IPS DF 19.7 (cell line): ENCODE data around the gene GPS1.
A peak's percentile ranks its signal among the peaks of the same experiment; 100 is the strongest.
"Not testable (repeated sequence)": the region's sequence is repeated elsewhere in the genome, so short reads cannot be mapped to it uniquely, and the experiment has no call there.

ENCODE experiments used
- DNase-seq: peaks from one replicate; pipeline ENCODE4 v3.0.0-alpha.2; 2013; ENCODE audit warnings: low read depth, low spot score

The GPS1 gene

GRCh38 chr17:82025401-82026107, 26.1 kb upstream of the GPS1 start:
- DNase-seq = no peak

- no peak for DNase-seq
These were observed 23.5 kb upstream of the GPS1 start for GRCh38 chr17:82028246-82028645.

GRCh38 chr17:82028966-82029365, 22.7 kb upstream of the GPS1 start:
- DNase-seq = no peak

GRCh38 chr17:82029391-82029790, 22.3 kb upstream of the GPS1 start:
- no peak for DNase-seq

- DNase-seq = no peak
These were observed 21.7 kb upstream of the GPS1 start for GRCh38 chr17:82029990-82030469.

GRCh38 chr17:82030470-82031302, 21.0 kb upstream of the GPS1 start:
- DNase-seq = no peak

- DNase-seq = no peak
These were observed 20.3 kb upstream of the GPS1 start, which contains the start of gene RAC3 for GRCh38 chr17:82031303-82031884. Gene RAC3, plus strand, starts transcription at chr17:82031678. Its CDS starts 84 bp downstream, at chr17:82031762.

- DNase-seq = no peak
These were observed 19.6 kb upstream of the GPS1 start for GRCh38 chr17:82031885-82032627.

- DNase-seq = no peak
These were observed 18.2 kb upstream of the GPS1 start for GRCh38 chr17:82033359-82034085.

GRCh38 chr17:82034371-82035011, 17.2 kb upstream of the GPS1 start:
- no peak for DNase-seq

- DNase-seq = no peak
These were observed 16.2 kb upstream of the GPS1 start for GRCh38 chr17:82035488-82035887.

- no peak for DNase-seq
These were observed 15.6 kb upstream of the GPS1 start for GRCh38 chr17:82035956-82036633.

- no peak for DNase-seq
These were observed 15.0 kb upstream of the GPS1 start for GRCh38 chr17:82036634-82037091.

GRCh38 chr17:82037092-82037888, 14.4 kb upstream of the GPS1 start, which contains the start of gene DCXR:
Gene DCXR, minus strand, starts transcription at chr17:82037697. Its CDS starts 15 bp downstream, at chr17:82037682.
- DNase-seq = peak; percentile 64

GRCh38 chr17:82037889-82038195, 13.9 kb upstream of the GPS1 start:
- no peak for DNase-seq

- DNase-seq = not testable (repeated sequence)
These were observed 12.8 kb upstream of the GPS1 start for GRCh38 chr17:82038796-82039409.

GRCh38 chr17:82039695-82040299, 11.9 kb upstream of the GPS1 start:
- no peak for DNase-seq

- no peak for DNase-seq
These were observed 10.4 kb upstream of the GPS1 start for GRCh38 chr17:82041144-82041814.
